ENCODE results near the gene HDAC9.

HDAC9 gene

GRCh38 chr7:18577096-18577771 lies 81.7 kb downstream of the HDAC9 start:
- DNase-seq (ENCODE audit: low read depth, low spot score): no peak
- H3K9me3 ChIP-seq (ENCODE audit: low read depth, low read length): no peaks in the 10 kb centered on the region
- no peak overlapping the region for H3K9ac ChIP-seq (ENCODE audit: insufficient read length)
- peak overlapping the region; percentile 52 for H3K27ac ChIP-seq
- H3K4me3 ChIP-seq: no peak overlapping the region
- TF ChIP-seq POLR2AphosphoS5 (IDR thresholded peaks at IDR 0.05; ENCODE audit: borderline replicate concordance, low read depth, low read length): no peak
- no peak for TF ChIP-seq FOXP2 (optimal IDR thresholded peaks at IDR 0.05; ENCODE audit: control extremely low read depth, extremely low read length, insufficient read depth)
- TF ChIP-seq EZH2 (IDR thresholded peaks at IDR 0.05): no peak
- no peaks in the 10 kb centered on the region for H3K36me3 ChIP-seq (ENCODE audit: insufficient read depth, low read length)

GRCh38 chr7:18579698-18580097 lies 84.1 kb downstream of the HDAC9 start:
- Histone ChIP-seq H3K4me3 (no peak overlapping the region), H3K9ac (ENCODE audit: insufficient read length) (no peak overlapping the region), H3K9me3 (ENCODE audit: low read depth, low read length) (no peaks in the 10 kb centered on the region), H3K36me3 (ENCODE audit: insufficient read depth, low read length) (peaks cover 2% of the 10 kb centered on the region; the same call in 1 of the 2 replicates), H3K27ac (peak overlapping the region; percentile 23; the same call in 1 of the 2 replicates)
- DNase-seq (ENCODE audit: low read depth, low spot score): no peak
- TF ChIP-seq EZH2 (IDR thresholded peaks at IDR 0.05): no peak
- TF ChIP-seq FOXP2 (optimal IDR thresholded peaks at IDR 0.05; ENCODE audit: control extremely low read depth, extremely low read length, insufficient read depth): no peak
- TF ChIP-seq POLR2AphosphoS5 (IDR thresholded peaks at IDR 0.05; ENCODE audit: borderline replicate concordance, low read depth, low read length): no peak

- no peak for TF ChIP-seq EZH2 (IDR thresholded peaks at IDR 0.05)
- no peak for TF ChIP-seq POLR2AphosphoS5 (IDR thresholded peaks at IDR 0.05; ENCODE audit: borderline replicate concordance, low read depth, low read length)
- no peak for TF ChIP-seq FOXP2 (optimal IDR thresholded peaks at IDR 0.05; ENCODE audit: control extremely low read depth, extremely low read length, insufficient read depth)
- Histone ChIP-seq H3K27ac (peak overlapping the region; percentile 82), H3K36me3 (ENCODE audit: insufficient read depth, low read length) (peaks cover 6% of the 10 kb centered on the region; the same call in 1 of the 2 replicates), H3K4me3 (peak overlapping the region; percentile 5), H3K9me3 (ENCODE audit: low read depth, low read length) (no peaks in the 10 kb centered on the region), H3K9ac (ENCODE audit: insufficient read length) (peak overlapping the region; percentile 22)
- no peak for DNase-seq (ENCODE audit: low read depth, low spot score)
Observed at GRCh38 chr7:18580950-18581349, 85.4 kb downstream of the HDAC9 start.

- no peak for TF ChIP-seq EZH2 (IDR thresholded peaks at IDR 0.05)
- no peak for DNase-seq (ENCODE audit: low read depth, low spot score)
- H3K36me3 ChIP-seq (ENCODE audit: insufficient read depth, low read length): peaks cover 6% of the 10 kb centered on the region; the same call in 1 of the 2 replicates
- no peak overlapping the region for H3K4me3 ChIP-seq
- H3K9ac ChIP-seq (ENCODE audit: insufficient read length): no peak overlapping the region
- H3K9me3 ChIP-seq (ENCODE audit: low read depth, low read length): no peaks in the 10 kb centered on the region
- H3K27ac ChIP-seq: peak overlapping the region; percentile 39; the same call in 1 of the 2 replicates
Observed at GRCh38 chr7:18583305-18583704, 87.8 kb downstream of the HDAC9 start.

- H3K36me3 ChIP-seq (ENCODE audit: insufficient read depth, low read length): peaks cover 18% of the 10 kb centered on the region
- DNase-seq (ENCODE audit: low read depth, low spot score): no peak
- no peaks in the 10 kb centered on the region for H3K9me3 ChIP-seq (ENCODE audit: low read depth, low read length)
- H3K4me3 ChIP-seq: peak overlapping the region; percentile 69
- peak overlapping the region; percentile 97 for H3K27ac ChIP-seq
- TF ChIP-seq POLR2AphosphoS5 (IDR thresholded peaks at IDR 0.05; ENCODE audit: borderline replicate concordance, low read depth, low read length) (peak; percentile 28; the same call in 1 of the 2 replicates), EZH2 (IDR thresholded peaks at IDR 0.05) (no peak)
- peak overlapping the region; percentile 58 for H3K9ac ChIP-seq (ENCODE audit: insufficient read length)
Observed at GRCh38 chr7:18590241-18590640, 94.7 kb downstream of the HDAC9 start.

GRCh38 chr7:18590744-18591340 lies 95.3 kb downstream of the HDAC9 start:
- peak overlapping the region; percentile 69 for H3K4me3 ChIP-seq
- DNase-seq (ENCODE audit: low read depth, low spot score): peak; percentile 95
- H3K36me3 ChIP-seq (ENCODE audit: insufficient read depth, low read length): peaks cover 18% of the 10 kb centered on the region
- H3K9me3 ChIP-seq (ENCODE audit: low read depth, low read length): no peaks in the 10 kb centered on the region
- TF ChIP-seq EZH2 (IDR thresholded peaks at IDR 0.05): no peak
- no peak; the same call in 1 of the 2 replicates for TF ChIP-seq POLR2AphosphoS5 (IDR thresholded peaks at IDR 0.05; ENCODE audit: borderline replicate concordance, low read depth, low read length)
- peak overlapping the region; percentile 77 for H3K9ac ChIP-seq (ENCODE audit: insufficient read length)
- H3K27ac ChIP-seq: peak overlapping the region; percentile 97

GRCh38 chr7:18593602-18594279 lies 98.2 kb downstream of the HDAC9 start:
- TF ChIP-seq POLR2AphosphoS5 (IDR thresholded peaks at IDR 0.05; ENCODE audit: borderline replicate concordance, low read depth, low read length) (no peak), EZH2 (IDR thresholded peaks at IDR 0.05) (no peak), FOXP2 (optimal IDR thresholded peaks at IDR 0.05; ENCODE audit: control extremely low read depth, extremely low read length, insufficient read depth) (no peak)
- Histone ChIP-seq H3K4me3 (no peak overlapping the region), H3K9ac (ENCODE audit: insufficient read length) (no peak overlapping the region), H3K36me3 (ENCODE audit: insufficient read depth, low read length) (peaks cover 36% of the 10 kb centered on the region), H3K27ac (peak overlapping the region; percentile 97), H3K9me3 (ENCODE audit: low read depth, low read length) (no peaks in the 10 kb centered on the region)
- no peak for DNase-seq (ENCODE audit: low read depth, low spot score)

- peaks cover 67% of the 10 kb centered on the region for H3K36me3 ChIP-seq (ENCODE audit: insufficient read depth, low read length)
Observed at GRCh38 chr7:18597754-18598153, 102.2 kb downstream of the HDAC9 start.

More at GRCh38 chr7:18597754-18598153, 102.2 kb downstream of the HDAC9 start:
- DNase-seq (ENCODE audit: low read depth, low spot score): no peak
- TF ChIP-seq FOXP2 (optimal IDR thresholded peaks at IDR 0.05; ENCODE audit: control extremely low read depth, extremely low read length, insufficient read depth): no peak
- TF ChIP-seq POLR2AphosphoS5 (IDR thresholded peaks at IDR 0.05; ENCODE audit: borderline replicate concordance, low read depth, low read length): no peak
- TF ChIP-seq EZH2 (IDR thresholded peaks at IDR 0.05): no peak
- peaks cover 15% of the 10 kb centered on the region for H3K9me3 ChIP-seq (ENCODE audit: low read depth, low read length)
- H3K27ac ChIP-seq: 0 out of 2 replicates have a peak overlapping the region, but pooled peaks have one; percentile 97
- no peak overlapping the region for H3K4me3 ChIP-seq
- no peak overlapping the region for H3K9ac ChIP-seq (ENCODE audit: insufficient read length)

Data from SK-N-MC (cell line).